ENCODE results near the gene CYB5R2. TPM values are rescaled to one million over a fixed set of nuclear protein-coding genes. Genes with fewer than 3 reads are reported as not detected.
"Not testable (repeated sequence)": the region's sequence is repeated elsewhere in the genome, so short reads cannot be mapped to it uniquely, and the experiment has no call there.

CYB5R2 gene
- total RNA-seq, 2 experiments from 2014 or later, result 0.24 to 0.55 TPM

GRCh38 chr11:7668464-7668863 lies 4.8 kb downstream of the CYB5R2 start:
- Mint-ChIP-seq H3K4me3 (no peak overlapping the region), H3K27ac (no peak overlapping the region), H3K4me1 (ENCODE audit: low read depth) (peaks cover 2% of the 10 kb centered on the region), H3K36me3 (ENCODE audit: low read depth) (no peaks in the 10 kb centered on the region), H3K9me3 (ENCODE audit: insufficient read depth) (no peaks in the 10 kb centered on the region), H3K27me3 (ENCODE audit: low read depth) (peaks cover 4% of the 10 kb centered on the region)
- POLR2A ChIA-PET, result no interaction called here
- CTCF ChIA-PET, result no interaction called here
- ATAC-seq, result no peak
- no peak for DNase-seq

GRCh38 chr11:7667460-7667859 lies 5.8 kb downstream of the CYB5R2 start:
- Mint-ChIP-seq H3K9me3 (ENCODE audit: insufficient read depth) (no peaks in the 10 kb centered on the region), H3K4me3 (no peak overlapping the region), H3K27ac (no peak overlapping the region), H3K27me3 (ENCODE audit: low read depth) (no peaks in the 10 kb centered on the region), H3K36me3 (ENCODE audit: low read depth) (no peaks in the 10 kb centered on the region), H3K4me1 (ENCODE audit: low read depth) (no peaks in the 10 kb centered on the region)
- ChIA-PET CTCF (interaction anchor here (1.5 kb wide), 1 partner anchor 23 kb away, joined by 3 read pairs; no protein-coding TSS in a partner anchor), POLR2A (interaction anchor here (1.0 kb wide), 1 partner anchor 154 kb away, joined by 3 read pairs; the partner anchor contains the start of gene PPFIBP2)
- no peak for DNase-seq
- ATAC-seq, result no peak

GRCh38 chr11:7666292-7666866 lies 6.9 kb downstream of the CYB5R2 start:
- Mint-ChIP-seq H3K4me1 (ENCODE audit: low read depth) (no peaks in the 10 kb centered on the region), H3K27ac (no peak overlapping the region), H3K27me3 (ENCODE audit: low read depth) (no peaks in the 10 kb centered on the region), H3K9me3 (ENCODE audit: insufficient read depth) (no peaks in the 10 kb centered on the region), H3K4me3 (no peak overlapping the region), H3K36me3 (ENCODE audit: low read depth) (no peaks in the 10 kb centered on the region)
- ATAC-seq (no peak), DNase-seq (no peak)
- ChIA-PET POLR2A (interaction anchor here (1.0 kb wide), 1 partner anchor 153 kb away, joined by 3 read pairs; the partner anchor contains the start of gene PPFIBP2), CTCF (interaction anchor here (0.9 to 3.4 kb wide), 7 partner anchors 19 to 314 kb away, joined by 3 to 27 read pairs (median 4); partner anchors contain the start of gene PPFIBP2)

- H3K4me3 Mint-ChIP-seq, result no peak overlapping the region
- H3K27me3 Mint-ChIP-seq (ENCODE audit: low read depth), result no peaks in the 10 kb centered on the region
- ChIA-PET POLR2A (no interaction called here), CTCF (interaction anchor here (0.7 to 3.4 kb wide), 12 partner anchors 12 to 313 kb away, joined by 3 to 27 read pairs (median 4); partner anchors contain the start of gene PPFIBP2)
- H3K4me1 Mint-ChIP-seq (ENCODE audit: low read depth), result no peaks in the 10 kb centered on the region
- H3K36me3 Mint-ChIP-seq (ENCODE audit: low read depth), result no peaks in the 10 kb centered on the region
- no peak overlapping the region for H3K27ac Mint-ChIP-seq
- DNase-seq, result peak; percentile 72
- peak; percentile 95 for ATAC-seq
- no peaks in the 10 kb centered on the region for H3K9me3 Mint-ChIP-seq (ENCODE audit: insufficient read depth)
These were observed 7.6 kb downstream of the CYB5R2 start for GRCh38 chr11:7665473-7666291.

- Mint-ChIP-seq H3K36me3 (ENCODE audit: low read depth) (no peaks in the 10 kb centered on the region), H3K4me3 (no peak overlapping the region), H3K4me1 (ENCODE audit: low read depth) (no peaks in the 10 kb centered on the region), H3K27me3 (ENCODE audit: low read depth) (no peaks in the 10 kb centered on the region), H3K27ac (no peak overlapping the region), H3K9me3 (ENCODE audit: insufficient read depth) (no peaks in the 10 kb centered on the region)
- ATAC-seq, result no peak
- no peak for DNase-seq
- ChIA-PET CTCF (interaction anchor here (0.7 to 3.4 kb wide), 7 partner anchors 13 to 174 kb away, joined by 3 to 27 read pairs (median 4); partner anchors contain the start of gene PPFIBP2), POLR2A (no interaction called here)
These were observed 8.4 kb downstream of the CYB5R2 start for GRCh38 chr11:7664867-7665266.

- H3K36me3 Mint-ChIP-seq (ENCODE audit: low read depth); CTCF ChIA-PET; ATAC-seq; H3K27ac Mint-ChIP-seq; H3K4me1 Mint-ChIP-seq (ENCODE audit: low read depth); POLR2A ChIA-PET; H3K27me3 Mint-ChIP-seq (ENCODE audit: low read depth); H3K9me3 Mint-ChIP-seq (ENCODE audit: insufficient read depth); DNase-seq; H3K4me3 Mint-ChIP-seq: not testable (repeated sequence)
These were observed 9.8 kb downstream of the CYB5R2 start for GRCh38 chr11:7663531-7663930.

- Mint-ChIP-seq H3K4me1 (ENCODE audit: low read depth) (no peaks in the 10 kb centered on the region), H3K36me3 (ENCODE audit: low read depth) (no peaks in the 10 kb centered on the region), H3K27me3 (ENCODE audit: low read depth) (no peaks in the 10 kb centered on the region), H3K27ac (no peak overlapping the region), H3K4me3 (no peak overlapping the region), H3K9me3 (ENCODE audit: insufficient read depth) (no peaks in the 10 kb centered on the region)
- POLR2A ChIA-PET, result interaction anchor here (0.6 kb wide), 1 partner anchor 20 kb away, joined by 3 read pairs; no protein-coding TSS in a partner anchor
- ATAC-seq, result peak; percentile 57
- DNase-seq, result peak; percentile 39
- CTCF ChIA-PET, result interaction anchor here (0.5 to 1.6 kb wide), 16 partner anchors 10 to 902 kb away, joined by 3 to 18 read pairs (median 4); partner anchors contain the start of gene PPFIBP2
These were observed 15.8 kb downstream of the CYB5R2 start for GRCh38 chr11:7657306-7658025.

- Mint-ChIP-seq H3K27ac (no peak overlapping the region), H3K9me3 (ENCODE audit: insufficient read depth) (no peaks in the 10 kb centered on the region), H3K4me1 (ENCODE audit: low read depth) (no peaks in the 10 kb centered on the region), H3K27me3 (ENCODE audit: low read depth) (no peaks in the 10 kb centered on the region), H3K4me3 (no peak overlapping the region), H3K36me3 (ENCODE audit: low read depth) (no peaks in the 10 kb centered on the region)
- CTCF ChIA-PET, result interaction anchor here (0.8 to 1.6 kb wide), 10 partner anchors 11 to 902 kb away, joined by 3 to 18 read pairs (median 4); partner anchors contain the start of gene PPFIBP2
- no peak for DNase-seq
- POLR2A ChIA-PET, result no interaction called here
- no peak for ATAC-seq
These were observed 16.6 kb downstream of the CYB5R2 start for GRCh38 chr11:7656704-7657103.

- ChIA-PET POLR2A (interaction anchor here (0.5 to 0.6 kb wide), 2 partner anchors 90 to 783 kb away, joined by 3 read pairs; no protein-coding TSS in a partner anchor), CTCF (interaction anchor here (1.3 kb wide), 1 partner anchor 143 kb away, joined by 4 read pairs; no protein-coding TSS in a partner anchor)
- H3K27me3 Mint-ChIP-seq (ENCODE audit: low read depth), result no peaks in the 10 kb centered on the region
- no peaks in the 10 kb centered on the region for H3K9me3 Mint-ChIP-seq (ENCODE audit: insufficient read depth)
- H3K27ac Mint-ChIP-seq, result no peak overlapping the region
- no peaks in the 10 kb centered on the region for H3K36me3 Mint-ChIP-seq (ENCODE audit: low read depth)
- no peak for ATAC-seq
- H3K4me3 Mint-ChIP-seq, result no peak overlapping the region
- H3K4me1 Mint-ChIP-seq (ENCODE audit: low read depth), result no peaks in the 10 kb centered on the region
- no peak for DNase-seq
These were observed 17.8 kb downstream of the CYB5R2 start for GRCh38 chr11:7655253-7656217.

GRCh38 chr11:7654195-7654705 lies 19.1 kb downstream of the CYB5R2 start:
- ATAC-seq (no peak), DNase-seq (no peak)
- no peak overlapping the region for H3K27ac Mint-ChIP-seq
- no peaks in the 10 kb centered on the region for H3K36me3 Mint-ChIP-seq (ENCODE audit: low read depth)
- CTCF ChIA-PET, result interaction anchor here (0.7 kb wide), 1 partner anchor 1966 kb away, joined by 3 read pairs; no protein-coding TSS in a partner anchor
- no peaks in the 10 kb centered on the region for H3K4me1 Mint-ChIP-seq (ENCODE audit: low read depth)
- POLR2A ChIA-PET, result no interaction called here
- no peak overlapping the region for H3K4me3 Mint-ChIP-seq
- H3K27me3 Mint-ChIP-seq (ENCODE audit: low read depth), result no peaks in the 10 kb centered on the region
- H3K9me3 Mint-ChIP-seq (ENCODE audit: insufficient read depth), result no peaks in the 10 kb centered on the region

Data from activated CD8-positive, alpha-beta T cell treated with anti-CD3 and anti-CD28 coated beads, Interleukin-2, amount 10 ng/mL, durations not matched to agents 7 days and 5 days (primary cell).